Right atrium auricular region (tissue), 2 donors: ENCODE data around the gene CMAS. TPM values are rescaled to one million over a fixed set of nuclear protein-coding genes. Genes with fewer than 3 reads are reported as not detected.

Source experiments
- DNase-seq: peaks from one replicate; pipeline ENCODE4 v3.0.0-alpha.2; 2019; ENCODE audit warnings: low spot score
- H3K27ac ChIP-seq, 2 donors: fragments of 200-600 bp; sonication (generic); 1 replicate in 1 of 2; 2 replicates in 1 of 2; pipeline ENCODE4 v1.5.1; 2016 to 2019
- H3K27me3 ChIP-seq, 2 donors: fragments of 200-600 bp; sonication (generic); one replicate each; pipeline versions ENCODE4 v1.5.1 to v1.6.0; 2017 to 2019
- H3K36me3 ChIP-seq: fragments of 200-600 bp; sonication (generic); one replicate; pipeline ENCODE4 v1.5.1; 2016
- H3K4me1 ChIP-seq, 2 donors: fragments of 200-600 bp; sonication (generic); one replicate each; pipeline versions ENCODE4 v1.5.1 to v1.6.0; 2017 to 2019
- H3K4me3 ChIP-seq, 2 donors: fragments of 200-600 bp; sonication (generic); 1 replicate in 1 of 2; 2 replicates in 1 of 2; pipeline ENCODE4 v1.5.1; 2017 to 2019; ENCODE audit warnings: mild to moderate bottlenecking in 1 of 2, moderate library complexity in 1 of 2
- H3K9me3 ChIP-seq, 2 donors: fragments of 200-600 bp; sonication (generic); one replicate each; pipeline ENCODE4 v1.5.1; 2019
- total RNA-seq, 2 donors: library from RNA; depleted of rRNA; stranded (reverse); fragments of >200 nt; gene quantifications; one replicate each; pipeline ENCODE4 v1.1.0, GENCODE V29; 2016
- TF ChIP-seq, protein P1 (sequence below), 2 donors: fragments of 200-600 bp; sonication (generic); IDR thresholded peaks; one replicate each; pipeline ENCODE4 v1.5.1; 2019; ENCODE audit warnings: antibody characterized with exemption in 2 of 2

The CMAS gene
- total RNA-seq, 2 donors from 2014 or later: 28.3 to 33.4 TPM

DNA sequence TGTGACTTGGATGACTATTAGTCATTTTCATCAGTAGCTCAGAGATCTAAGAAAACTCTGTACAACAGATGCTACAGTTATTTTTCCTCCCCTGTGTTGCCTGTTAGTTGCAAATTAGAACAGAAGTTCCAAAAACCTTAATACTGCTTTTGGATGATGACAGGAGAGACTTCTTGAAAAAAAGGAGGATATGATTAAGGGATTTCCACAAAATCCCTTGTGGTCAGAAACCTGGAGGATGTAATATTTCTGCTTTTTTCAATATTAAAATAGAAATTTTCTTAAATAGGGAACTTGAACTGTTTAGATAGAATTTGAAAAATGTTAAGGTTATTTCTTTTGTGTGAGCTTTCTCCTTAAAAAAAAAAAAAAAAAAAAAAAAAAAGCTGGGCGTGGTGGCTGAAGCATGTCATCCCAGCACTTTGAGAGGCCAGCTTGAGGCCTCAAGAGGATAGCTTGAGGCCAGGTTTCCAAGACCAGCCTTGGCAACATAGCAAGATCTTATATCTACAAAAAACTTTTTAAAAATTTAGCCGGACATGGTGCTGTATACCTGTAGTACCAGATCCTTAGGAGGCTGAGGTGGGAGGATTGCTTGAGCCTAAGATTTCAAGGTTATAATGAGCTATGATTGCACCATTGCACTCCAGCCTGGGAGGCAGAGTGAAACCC is 14.1 kb downstream of the CMAS start:
- H3K36me3 ChIP-seq: peaks cover 69% of the 10 kb centered on the region
- H3K4me3 ChIP-seq: no peak overlapping the region
- no peaks in the 10 kb centered on the region for H3K4me1 ChIP-seq
- no peaks in the 10 kb centered on the region for H3K27me3 ChIP-seq
- TF ChIP-seq, protein P1, sequence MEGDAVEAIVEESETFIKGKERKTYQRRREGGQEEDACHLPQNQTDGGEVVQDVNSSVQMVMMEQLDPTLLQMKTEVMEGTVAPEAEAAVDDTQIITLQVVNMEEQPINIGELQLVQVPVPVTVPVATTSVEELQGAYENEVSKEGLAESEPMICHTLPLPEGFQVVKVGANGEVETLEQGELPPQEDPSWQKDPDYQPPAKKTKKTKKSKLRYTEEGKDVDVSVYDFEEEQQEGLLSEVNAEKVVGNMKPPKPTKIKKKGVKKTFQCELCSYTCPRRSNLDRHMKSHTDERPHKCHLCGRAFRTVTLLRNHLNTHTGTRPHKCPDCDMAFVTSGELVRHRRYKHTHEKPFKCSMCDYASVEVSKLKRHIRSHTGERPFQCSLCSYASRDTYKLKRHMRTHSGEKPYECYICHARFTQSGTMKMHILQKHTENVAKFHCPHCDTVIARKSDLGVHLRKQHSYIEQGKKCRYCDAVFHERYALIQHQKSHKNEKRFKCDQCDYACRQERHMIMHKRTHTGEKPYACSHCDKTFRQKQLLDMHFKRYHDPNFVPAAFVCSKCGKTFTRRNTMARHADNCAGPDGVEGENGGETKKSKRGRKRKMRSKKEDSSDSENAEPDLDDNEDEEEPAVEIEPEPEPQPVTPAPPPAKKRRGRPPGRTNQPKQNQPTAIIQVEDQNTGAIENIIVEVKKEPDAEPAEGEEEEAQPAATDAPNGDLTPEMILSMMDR (IDR thresholded peaks at IDR 0.05): no peak
- H3K9me3 ChIP-seq: no peaks in the 10 kb centered on the region
- no peak for DNase-seq
- H3K27ac ChIP-seq: no peak overlapping the region

DNA sequence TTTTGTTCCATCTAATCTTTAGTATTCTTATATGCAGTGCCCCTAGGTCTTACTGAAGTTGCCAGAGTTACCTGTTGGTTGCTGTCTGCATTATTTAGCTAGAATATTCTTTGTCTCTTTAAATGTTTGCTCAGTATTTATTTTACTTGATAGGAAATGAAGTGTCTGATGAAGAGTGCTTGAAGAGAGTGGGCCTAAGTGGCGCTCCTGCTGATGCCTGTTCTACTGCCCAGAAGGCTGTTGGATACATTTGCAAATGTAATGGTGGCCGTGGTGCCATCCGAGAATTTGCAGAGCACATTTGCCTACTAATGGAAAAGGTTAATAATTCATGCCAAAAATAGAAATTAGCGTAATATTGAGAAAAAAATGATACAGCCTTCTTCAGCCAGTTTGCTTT is 18.9 kb downstream of the CMAS start:
- no peak overlapping the region for H3K27ac ChIP-seq
- no peaks in the 10 kb centered on the region for H3K27me3 ChIP-seq
- TF ChIP-seq, protein P1 (IDR thresholded peaks at IDR 0.05): no peak
- no peak overlapping the region for H3K4me3 ChIP-seq
- no peaks in the 10 kb centered on the region for H3K4me1 ChIP-seq
- no peak for DNase-seq
- no peaks in the 10 kb centered on the region for H3K9me3 ChIP-seq
- peaks cover 54% of the 10 kb centered on the region for H3K36me3 ChIP-seq

DNA sequence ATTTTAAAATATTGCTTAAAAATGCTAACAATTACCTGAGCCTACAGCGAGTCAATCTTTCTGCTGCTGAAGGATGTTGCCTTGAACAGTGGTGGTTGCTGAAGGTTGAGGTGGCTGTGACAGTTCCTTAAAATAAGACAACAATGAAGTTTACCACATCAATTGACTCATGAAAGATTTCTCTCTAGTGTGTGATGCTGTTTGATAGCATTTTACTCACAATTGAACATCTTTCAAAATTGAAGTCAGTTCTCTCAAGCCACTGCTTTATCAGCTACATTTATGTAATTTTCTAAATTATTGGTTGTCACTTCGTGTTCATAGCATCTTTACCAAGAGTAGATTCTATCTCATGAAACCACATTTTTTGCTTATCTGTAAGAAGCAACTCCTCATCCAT is 20.3 kb downstream of the CMAS start:
- Histone ChIP-seq H3K27ac (no peak overlapping the region), H3K9me3 (no peaks in the 10 kb centered on the region), H3K36me3 (peaks cover 43% of the 10 kb centered on the region), H3K4me3 (no peak overlapping the region), H3K4me1 (no peaks in the 10 kb centered on the region), H3K27me3 (no peaks in the 10 kb centered on the region)
- TF ChIP-seq, protein P1 (IDR thresholded peaks at IDR 0.05): no peak
- no peak for DNase-seq

DNA sequence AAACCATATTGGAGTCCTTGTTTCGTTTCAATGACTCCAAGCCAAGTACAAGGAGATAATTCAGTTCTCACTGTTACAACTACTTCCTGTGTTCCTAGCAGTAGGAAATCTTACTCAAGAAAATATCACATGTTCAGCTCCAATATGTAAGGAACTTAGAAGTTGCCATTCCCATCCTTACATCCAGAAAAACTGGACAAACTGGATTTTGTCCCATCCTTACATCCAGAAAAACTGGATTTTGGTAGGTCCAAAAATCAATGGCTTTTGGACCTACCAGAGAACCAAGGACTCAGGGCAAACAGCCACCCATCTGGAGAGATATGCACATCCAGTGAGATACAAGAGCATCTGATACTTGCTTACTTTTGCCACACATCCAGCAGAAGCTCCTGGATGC is 23.8 kb downstream of the CMAS start:
- peaks cover 17% of the 10 kb centered on the region for H3K36me3 ChIP-seq
- DNase-seq: no peak
- H3K27ac ChIP-seq: no peak overlapping the region
- TF ChIP-seq, protein P1 (IDR thresholded peaks at IDR 0.05): no peak
- no peak overlapping the region for H3K4me3 ChIP-seq
- H3K9me3 ChIP-seq: no peaks in the 10 kb centered on the region
- H3K27me3 ChIP-seq: no peaks in the 10 kb centered on the region
- no peaks in the 10 kb centered on the region for H3K4me1 ChIP-seq

DNA sequence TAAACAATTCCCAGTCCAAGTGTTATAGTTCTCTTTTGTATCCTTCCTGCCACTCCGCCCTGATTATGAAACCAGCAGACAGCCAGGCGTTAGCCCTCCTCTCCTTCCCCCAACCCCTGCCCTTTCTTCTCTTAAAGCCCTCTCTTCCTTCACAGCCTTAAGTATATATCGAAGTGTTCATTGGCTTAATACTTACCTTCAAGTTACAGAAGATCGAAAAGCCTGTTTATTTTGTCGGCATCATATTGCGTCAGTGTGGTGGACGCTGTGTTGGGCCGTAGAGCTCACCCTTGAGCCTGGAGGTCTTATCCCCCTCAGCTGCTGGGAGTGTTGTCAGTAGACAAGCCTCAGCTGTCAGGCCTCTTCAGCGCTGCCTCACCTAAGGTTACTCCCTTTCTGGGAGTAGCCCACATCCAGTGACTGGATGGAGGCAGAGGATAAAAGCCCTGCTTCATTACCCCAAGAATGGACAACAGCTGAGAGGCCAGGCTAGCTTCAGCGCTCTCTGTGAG is 36.2 kb downstream of the CMAS start:
- DNase-seq: no peak
- TF ChIP-seq, protein P1 (IDR thresholded peaks at IDR 0.05): no peak
- Histone ChIP-seq H3K36me3 (no peaks in the 10 kb centered on the region), H3K4me1 (no peaks in the 10 kb centered on the region), H3K4me3 (no peak overlapping the region), H3K27ac (no peak overlapping the region), H3K9me3 (no peaks in the 10 kb centered on the region), H3K27me3 (no peaks in the 10 kb centered on the region)

DNA sequence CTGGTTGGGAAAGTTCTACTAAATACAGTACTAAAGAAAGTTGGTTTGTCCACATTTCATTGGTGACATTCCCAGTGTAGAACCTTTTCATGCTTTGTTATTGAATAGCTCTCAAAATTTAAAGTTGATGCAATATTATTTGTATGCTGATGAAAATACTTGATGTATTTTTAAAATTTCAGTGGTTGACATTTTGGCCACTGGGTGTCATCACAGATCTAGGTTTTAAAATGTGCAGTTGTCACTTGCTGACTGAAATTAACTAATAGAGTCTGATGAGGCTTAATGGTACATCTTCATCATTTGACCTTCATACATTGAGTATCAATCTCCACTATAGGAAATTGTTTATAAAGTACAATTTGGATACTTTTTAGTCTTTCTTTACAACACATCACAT is 37.1 kb downstream of the CMAS start:
- H3K27me3 ChIP-seq: no peaks in the 10 kb centered on the region
- H3K9me3 ChIP-seq: no peaks in the 10 kb centered on the region
- H3K36me3 ChIP-seq: no peaks in the 10 kb centered on the region
- TF ChIP-seq, protein P1 (IDR thresholded peaks at IDR 0.05): peak; percentile 25 to 70
- no peak overlapping the region for H3K4me3 ChIP-seq
- H3K27ac ChIP-seq: no peak overlapping the region
- DNase-seq: no peak
- no peaks in the 10 kb centered on the region for H3K4me1 ChIP-seq
